Suprapubic skin (tissue), 4 donors: Measurements from ENCODE around the gene PPIF. TPM values are rescaled to one million over a fixed set of nuclear protein-coding genes. Genes with fewer than 3 reads are reported as not detected.

Experiments used
- DNase-seq, 2 donors: peaks; one replicate each; pipeline ENCODE4 v3.0.0-alpha.2; 2019; ENCODE audit warnings: low spot score in 2 of 2
- H3K27ac ChIP-seq: fragments of 200-600 bp; sonication (generic); one replicate; pipeline ENCODE4 v1.5.1; 2019
- H3K27me3 ChIP-seq: fragments of 200-600 bp; sonication (generic); one replicate; pipeline ENCODE4 v1.5.1; 2019
- H3K36me3 ChIP-seq: fragments of 200-600 bp; sonication (generic); one replicate; pipeline ENCODE4 v1.5.1; 2019
- H3K4me1 ChIP-seq: fragments of 200-600 bp; sonication (generic); one replicate; pipeline ENCODE4 v1.5.1; 2019
- H3K4me3 ChIP-seq: fragments of 200-600 bp; sonication (generic); one replicate; pipeline ENCODE4 v1.5.1; 2019; ENCODE audit warnings: mild to moderate bottlenecking
- H3K9me3 ChIP-seq: fragments of 200-600 bp; sonication (generic); one replicate; pipeline ENCODE4 v1.5.1; 2019
- CTCF ChIP-seq, 2 donors: fragments of 200-600 bp in 1 of 2; fragments of 450-650 bp in 1 of 2; sonication (generic) in 1 of 2; IDR thresholded peaks; one replicate each; pipeline ENCODE4 v1.5.1; 2016 to 2019; ENCODE audit warnings: antibody characterized with exemption in 2 of 2, mild to moderate bottlenecking in 1 of 2, moderate library complexity in 1 of 2
- EP300 ChIP-seq: sonication (generic); formaldehyde crosslinking; IDR thresholded peaks from one replicate; pipeline ENCODE4 v1.6.1; 2017; ENCODE audit warnings: antibody characterized with exemption
- POLR2A ChIP-seq, 2 donors: fragments of 450-650 bp; IDR thresholded peaks; one replicate each; pipeline ENCODE4 v1.6.1; 2017; ENCODE audit warnings: antibody characterized with exemption in 2 of 2, mild to moderate bottlenecking in 2 of 2, moderate library complexity in 2 of 2
- POLR2AphosphoS5 ChIP-seq, 3 donors: sonication (generic); formaldehyde crosslinking; IDR thresholded peaks; one replicate each; pipeline ENCODE4 v1.6.1; 2017; ENCODE audit warnings: antibody characterized with exemption in 3 of 3
- WGBS: methylation state at CpG from one replicate; pipeline ENCODE4 v1.1.5; 2018; 5-methylcytosine and 5-hydroxymethylcytosine counted together
- total RNA-seq, 4 donors: library from RNA; depleted of rRNA; stranded (reverse); fragments of >200 nt; gene quantifications; one replicate each; pipeline ENCODE4 v1.1.0, GENCODE V29; 2016

Gene PPIF
- total RNA-seq, 4 donors from 2014 or later, result 41.0 to 92.8 (median 71.1) TPM

DNA sequence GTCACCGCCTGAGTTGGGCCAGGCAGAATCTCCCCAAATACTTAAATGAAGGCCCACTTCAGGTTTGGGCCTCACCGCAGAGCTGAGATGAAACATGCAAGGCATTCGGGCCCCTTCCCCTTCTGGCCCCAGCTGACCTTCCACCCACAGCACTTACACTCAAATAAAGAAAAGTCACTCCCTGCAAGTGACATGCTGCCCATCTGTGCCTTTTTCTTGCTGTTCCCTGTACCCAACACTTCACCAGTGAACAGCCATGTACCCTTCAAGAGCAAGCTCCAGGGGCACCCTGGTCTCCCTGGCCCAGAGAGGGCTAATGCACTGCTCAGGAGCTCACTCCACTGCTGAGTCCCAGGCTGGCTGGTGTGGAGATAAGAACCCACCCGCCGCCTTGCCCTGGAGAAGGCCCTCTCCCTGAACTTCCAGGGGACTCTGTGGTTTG is 57.4 kb downstream of the PPIF start:
- H3K9me3 ChIP-seq, result no peaks in the 10 kb centered on the region
- H3K4me1 ChIP-seq, result peaks cover 79% of the 10 kb centered on the region
- H3K36me3 ChIP-seq, result no peaks in the 10 kb centered on the region
- H3K4me3 ChIP-seq, result no peak overlapping the region
- H3K27me3 ChIP-seq, result no peaks in the 10 kb centered on the region
- H3K27ac ChIP-seq, result no peak overlapping the region
- 52% methylated on average over 5 of the region's 5 CpGs for WGBS
- TF ChIP-seq EP300, result no peak
- no peak for TF ChIP-seq POLR2AphosphoS5 (IDR thresholded peaks at IDR 0.05)
- TF ChIP-seq POLR2A (IDR thresholded peaks at IDR 0.05), result no peak
- no peak for TF ChIP-seq CTCF (IDR thresholded peaks at IDR 0.05)
- peak; percentile 59 to 69 for DNase-seq

Other genes starting within 250 kb of the PPIF start
- 10 to 100 TPM in 2 of 4 donors, 1 to 10 TPM in 2; 8.9 to 17.3 (median 12.8) TPM for gene ZCCHC24, start 98.2 kb downstream of the PPIF start, total RNA-seq
- gene EIF5AL1, start 165.1 kb downstream of the PPIF start, total RNA-seq, result under 1 TPM in 3 of 4 donors, not detected in 1; 0.23 to 0.52 (median 0.47) TPM
- not detected for gene SFTPA2, start 212.9 kb downstream of the PPIF start, total RNA-seq